CD4-positive, alpha-beta T cell treated with Interleukin-4 for 4 hours (primary cell): ENCODE data around the gene GRIP1.

Experiments
- DNase-seq: peaks from one replicate; pipeline ENCODE4 v3.0.0-alpha.2; 2020

Gene GRIP1

GRCh38 chr12:66367015-66367667 lies 311.7 kb downstream of the GRIP1 start:
- DNase-seq = no peak

GRCh38 chr12:66365718-66366490 lies 313.0 kb downstream of the GRIP1 start:
- DNase-seq = no peak

- no peak for DNase-seq
Observed at GRCh38 chr12:66361703-66362102, 317.2 kb downstream of the GRIP1 start.

GRCh38 chr12:66359300-66359699 lies 319.6 kb downstream of the GRIP1 start:
- no peak for DNase-seq

- DNase-seq = no peak
Observed at GRCh38 chr12:66354291-66354690, 324.6 kb downstream of the GRIP1 start.

- no peak for DNase-seq
Observed at GRCh38 chr12:66352899-66353298, 326.0 kb downstream of the GRIP1 start.

GRCh38 chr12:66352197-66352596 lies 326.7 kb downstream of the GRIP1 start:
- no peak for DNase-seq

- no peak for DNase-seq
Observed at GRCh38 chr12:66351301-66351700, 327.6 kb downstream of the GRIP1 start.

GRCh38 chr12:66345956-66346355 lies 332.9 kb downstream of the GRIP1 start:
- DNase-seq = no peak

- DNase-seq = no peak
Observed at GRCh38 chr12:66345212-66345611, 333.7 kb downstream of the GRIP1 start.

- no peak for DNase-seq
Observed at GRCh38 chr12:66341126-66341525, 337.8 kb downstream of the GRIP1 start.

GRCh38 chr12:66340131-66340530 lies 338.7 kb downstream of the GRIP1 start:
- no peak for DNase-seq

- DNase-seq = no peak
Observed at GRCh38 chr12:66337381-66338010, 341.4 kb downstream of the GRIP1 start.

GRCh38 chr12:66335746-66336145 lies 343.1 kb downstream of the GRIP1 start:
- no peak for DNase-seq

- DNase-seq = no peak
Observed at GRCh38 chr12:66331814-66332213, 347.1 kb downstream of the GRIP1 start.

- no peak for DNase-seq
Observed at GRCh38 chr12:66331016-66331415, 347.9 kb downstream of the GRIP1 start.

GRCh38 chr12:66329941-66330340 lies 348.9 kb downstream of the GRIP1 start:
- DNase-seq = no peak

- DNase-seq = no peak
Observed at GRCh38 chr12:66323017-66323416, 355.9 kb downstream of the GRIP1 start.

- no peak for DNase-seq
Observed at GRCh38 chr12:66321435-66321834, 357.4 kb downstream of the GRIP1 start.

GRCh38 chr12:66320996-66321395 lies 357.9 kb downstream of the GRIP1 start:
- no peak for DNase-seq

GRCh38 chr12:66319266-66319954 lies 359.5 kb downstream of the GRIP1 start:
- DNase-seq = no peak

- no peak for DNase-seq
Observed at GRCh38 chr12:66314278-66314677, 364.6 kb downstream of the GRIP1 start.

GRCh38 chr12:66312189-66312588 lies 366.7 kb downstream of the GRIP1 start:
- no peak for DNase-seq

GRCh38 chr12:66309606-66310005 lies 369.3 kb downstream of the GRIP1 start:
- no peak for DNase-seq
